HPDE6-E6E7 (cell line): ENCODE measurements around the gene ADRA2A.

Experiments
- DNase-seq: peaks from one replicate; pipeline ENCODE4 v3.0.0; 2011; ENCODE audit warnings: missing footprints; ENCODE audit errors: extremely low spot score

Gene ADRA2A

GRCh38 chr10:111076682-111077478 lies at the start of gene ADRA2A:
TSS of gene ADRA2A (plus strand) at chr10:111077029. CDS start at chr10:111077997, 968 bp downstream.
- DNase-seq, result no peak

- no peak for DNase-seq
These were observed 46.6 kb upstream of the ADRA2A start for GRCh38 chr10:111030042-111030750.

GRCh38 chr10:111034598-111035310 lies 42.1 kb upstream of the ADRA2A start:
- no peak for DNase-seq

- DNase-seq, result no peak
These were observed 41.3 kb upstream of the ADRA2A start for GRCh38 chr10:111035542-111035941.

- no peak for DNase-seq
These were observed 39.0 kb upstream of the ADRA2A start for GRCh38 chr10:111037858-111038257.

- no peak for DNase-seq
These were observed 37.3 kb upstream of the ADRA2A start for GRCh38 chr10:111039522-111039921.

GRCh38 chr10:111057006-111057405 lies 19.8 kb upstream of the ADRA2A start:
- DNase-seq, result no peak

- DNase-seq, result no peak
These were observed 13.4 kb upstream of the ADRA2A start for GRCh38 chr10:111063471-111063870.

- DNase-seq, result no peak
These were observed 4.6 kb upstream of the ADRA2A start for GRCh38 chr10:111072232-111072631.

GRCh38 chr10:111075577-111076185 lies 1.1 kb upstream of the ADRA2A start:
- no peak for DNase-seq

GRCh38 chr10:111076191-111076681 lies 593 bp upstream of the ADRA2A start:
- peak; percentile 28 for DNase-seq

GRCh38 chr10:111077479-111077784 lies 603 bp downstream of the ADRA2A start:
- DNase-seq, result no peak

GRCh38 chr10:111077785-111078504 lies 1.1 kb downstream of the ADRA2A start:
- no peak for DNase-seq

- DNase-seq, result no peak
These were observed 1.8 kb downstream of the ADRA2A start for GRCh38 chr10:111078505-111079185.

- no peak for DNase-seq
These were observed 2.5 kb downstream of the ADRA2A start for GRCh38 chr10:111079241-111079760.

GRCh38 chr10:111079781-111080180 lies 3.0 kb downstream of the ADRA2A start:
- no peak for DNase-seq

- no peak for DNase-seq
These were observed 3.4 kb downstream of the ADRA2A start for GRCh38 chr10:111080224-111080623.

- no peak for DNase-seq
These were observed 4.8 kb downstream of the ADRA2A start for GRCh38 chr10:111081595-111081994.

GRCh38 chr10:111082102-111082975 lies 5.5 kb downstream of the ADRA2A start:
- no peak for DNase-seq
